ENCODE results near the gene SCART1.
"Not testable (repeated sequence)": the region's sequence is repeated elsewhere in the genome, so short reads cannot be mapped to it uniquely, and the experiment has no call there.

The SCART1 gene

DNA sequence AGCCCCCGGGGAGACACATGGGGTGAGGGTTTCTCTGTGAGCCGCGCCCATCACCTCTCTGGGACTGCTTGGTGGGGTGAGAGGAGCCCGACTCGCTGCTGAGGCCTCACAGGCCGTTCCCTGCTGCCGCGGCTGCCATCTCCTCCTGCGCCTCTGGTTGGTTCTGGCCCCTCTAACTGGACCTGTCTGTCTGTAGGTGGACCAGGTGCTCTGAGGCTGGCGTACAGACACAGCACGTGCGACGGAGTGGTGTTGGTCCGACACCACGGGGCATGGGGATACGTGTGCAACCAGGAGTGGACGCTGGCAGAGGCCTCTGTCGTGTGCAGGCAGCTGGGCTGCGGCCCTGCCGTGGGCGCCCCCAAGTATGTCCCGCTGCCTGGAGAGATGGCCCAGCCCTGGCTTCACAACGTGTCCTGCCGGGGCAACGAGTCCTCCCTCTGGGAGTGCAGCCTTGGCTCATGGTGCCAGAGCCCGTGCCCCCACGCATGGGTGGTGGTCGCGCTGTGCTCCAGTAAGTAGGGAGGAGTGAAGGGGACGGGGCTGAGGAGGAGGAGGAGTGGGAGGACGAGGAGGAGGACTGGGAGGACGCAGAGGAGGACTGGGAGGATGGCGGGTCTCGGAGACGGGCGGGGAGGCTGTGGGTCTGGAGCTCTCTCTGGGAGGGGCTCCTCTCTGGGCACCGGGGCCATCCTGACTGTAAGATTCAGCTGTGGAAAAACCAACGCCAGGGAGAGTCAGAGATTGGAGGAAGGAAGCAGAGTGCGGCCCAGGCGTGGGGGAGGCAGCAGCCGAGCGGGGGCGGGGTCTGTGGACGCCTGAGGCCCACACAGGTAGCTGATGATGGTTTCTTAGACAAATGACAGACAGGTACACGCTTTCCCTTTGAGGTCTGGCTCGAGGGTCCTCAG is 2.6 kb downstream of the SCART1 start:
- DNase-seq = no peak

GRCh38 chr10:133457100-133457841 is 3.5 kb downstream of the SCART1 start:
- DNase-seq = no peak

DNA sequence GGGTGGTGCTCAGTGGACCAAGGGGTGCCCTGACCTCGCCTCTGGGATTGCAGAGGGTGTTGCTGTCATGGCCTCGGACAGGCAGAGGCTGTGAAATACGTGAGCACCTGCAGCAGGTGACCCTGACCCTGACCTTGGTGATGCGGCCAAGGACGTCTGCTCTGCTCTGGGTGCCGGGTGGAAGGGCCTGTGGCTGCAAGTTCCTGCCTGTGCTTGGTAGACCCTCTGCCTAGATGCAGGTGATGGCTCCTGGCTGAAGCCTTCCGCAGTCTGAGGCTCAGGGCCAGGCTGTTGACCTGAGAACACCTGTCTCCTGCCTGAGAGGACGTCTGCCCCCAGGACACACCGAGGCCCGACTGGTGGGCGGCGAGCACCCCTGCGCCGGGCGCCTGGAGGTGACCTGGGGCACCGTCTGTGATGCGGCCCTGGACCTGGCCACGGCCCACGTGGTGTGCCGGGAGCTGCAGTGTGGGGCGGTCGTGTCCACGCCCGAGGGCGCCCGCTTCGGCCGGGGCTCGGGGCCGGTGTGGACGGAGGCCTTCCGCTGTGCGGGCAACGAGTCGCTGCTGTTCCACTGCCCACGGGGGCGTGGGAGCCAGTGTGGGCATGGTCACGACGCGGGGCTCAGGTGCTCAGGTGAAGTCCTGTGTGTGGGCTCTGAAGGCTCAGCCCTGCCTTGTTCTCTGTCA is 4.4 kb downstream of the SCART1 start:
- DNase-seq = no peak

DNA sequence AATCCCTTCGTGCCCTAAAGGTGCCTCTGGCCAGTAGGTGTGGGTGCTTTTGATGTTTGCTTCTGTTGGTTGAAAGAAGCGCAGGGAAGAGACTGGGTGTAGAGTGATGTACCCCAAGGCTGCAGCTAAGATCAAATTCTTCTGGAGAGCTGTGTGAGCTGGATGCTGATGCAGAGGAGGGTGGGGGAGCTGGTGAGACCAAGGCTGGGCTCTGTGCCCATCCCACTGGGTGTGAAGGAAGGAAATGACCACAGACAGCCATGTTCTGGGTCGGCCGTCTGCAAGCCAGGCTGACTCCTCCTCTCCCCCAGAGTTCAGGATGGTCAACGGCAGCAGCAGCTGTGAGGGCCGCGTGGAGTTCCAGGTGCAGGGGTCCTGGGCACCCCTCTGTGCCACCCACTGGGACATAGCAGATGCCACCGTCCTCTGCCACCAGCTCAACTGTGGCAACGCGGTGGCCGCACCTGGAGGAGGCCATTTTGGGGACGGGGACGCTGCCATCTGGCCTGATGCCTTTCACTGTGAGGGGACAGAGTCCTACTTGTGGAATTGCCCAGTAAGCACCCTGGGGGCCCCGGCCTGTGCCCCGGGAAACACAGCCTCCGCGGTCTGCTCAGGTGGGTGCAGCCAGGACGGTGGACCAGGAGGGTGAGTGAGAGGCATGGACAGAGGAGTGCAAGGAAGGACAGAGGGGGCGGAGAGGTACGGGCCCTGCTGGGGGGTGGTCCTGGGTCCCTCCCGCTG is 5.1 kb downstream of the SCART1 start:
- no peak for DNase-seq

DNA sequence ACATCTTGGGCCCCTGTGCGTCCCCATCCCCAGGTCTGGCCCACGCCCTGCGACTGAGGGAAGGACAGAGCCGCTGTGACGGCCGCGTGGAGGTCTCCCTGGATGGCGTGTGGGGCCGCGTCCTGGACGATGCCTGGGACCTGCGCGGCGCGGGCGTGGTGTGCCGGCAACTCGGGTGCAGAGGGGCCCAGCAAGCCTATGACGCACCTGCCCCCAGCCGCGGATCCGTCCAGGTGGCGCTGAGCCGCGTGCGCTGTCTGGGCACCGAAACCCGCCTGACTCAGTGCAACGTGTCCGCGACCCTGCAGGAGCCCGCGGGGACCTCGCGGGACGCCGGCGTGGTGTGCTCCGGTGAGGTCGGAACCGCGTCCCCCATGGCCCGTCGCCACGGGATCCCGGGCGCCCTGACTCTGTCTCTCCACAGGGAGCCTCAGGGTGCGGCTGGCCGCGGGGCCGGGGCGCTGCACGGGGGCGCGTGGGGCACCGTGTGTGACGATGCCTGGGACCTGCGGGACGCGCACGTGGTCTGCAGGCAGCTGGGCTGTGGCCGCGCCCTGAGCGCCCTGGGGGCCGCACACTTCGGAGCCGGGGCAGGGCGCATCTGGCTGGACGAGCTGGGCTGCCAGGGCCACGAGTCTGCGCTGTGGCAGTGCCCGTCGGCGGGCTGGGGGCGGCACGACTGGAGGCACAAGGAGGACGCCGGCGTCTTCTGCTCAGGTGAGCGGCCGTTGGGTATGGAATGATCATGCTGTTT is 5.9 kb downstream of the SCART1 start:
- DNase-seq = no peak

GRCh38 chr10:133460208-133460769 is 6.5 kb downstream of the SCART1 start:
- no peak for DNase-seq

DNA sequence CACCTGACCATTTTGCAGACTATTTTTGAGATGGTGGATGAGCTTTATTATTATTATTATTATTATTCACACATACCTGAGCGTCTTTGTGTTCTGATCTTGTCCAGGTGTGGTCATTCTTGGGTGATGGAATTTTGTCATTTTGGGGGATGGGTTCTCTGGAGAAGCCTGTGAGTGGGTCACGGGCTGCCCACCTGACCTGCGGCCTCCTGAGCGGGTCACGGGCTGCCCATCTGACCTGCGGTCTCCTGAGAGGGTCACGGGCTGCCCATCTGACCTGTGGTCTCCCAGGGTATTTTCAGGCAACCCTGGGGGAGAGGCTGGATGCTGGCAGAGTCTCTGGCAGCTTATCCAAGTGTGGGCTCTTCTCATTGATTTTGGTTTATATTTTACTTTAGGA is 7.3 kb downstream of the SCART1 start:
- DNase-seq = no peak

DNA sequence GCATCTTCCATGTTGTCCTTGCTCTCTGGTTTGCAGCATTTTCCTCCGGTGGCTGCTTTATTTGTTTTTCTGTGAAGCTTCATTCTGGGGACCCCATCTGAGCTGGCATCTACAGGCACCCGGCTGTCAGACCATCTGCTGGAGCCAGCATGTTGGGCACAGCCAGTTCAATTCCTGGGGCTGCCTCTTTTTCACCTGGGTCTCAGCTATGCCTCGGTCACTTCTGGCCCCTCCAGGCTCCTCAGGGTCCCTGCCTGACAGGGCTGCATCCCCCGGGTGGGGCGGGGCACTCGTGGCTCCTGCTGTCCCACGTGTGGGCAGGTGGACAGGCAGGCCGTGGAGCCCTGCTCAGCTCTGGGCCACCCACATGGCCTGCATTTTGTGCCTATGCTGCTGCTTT is 8.1 kb downstream of the SCART1 start:
- DNase-seq = no peak

GRCh38 chr10:133462512-133463305 is 9.0 kb downstream of the SCART1 start:
- DNase-seq = no peak

DNA sequence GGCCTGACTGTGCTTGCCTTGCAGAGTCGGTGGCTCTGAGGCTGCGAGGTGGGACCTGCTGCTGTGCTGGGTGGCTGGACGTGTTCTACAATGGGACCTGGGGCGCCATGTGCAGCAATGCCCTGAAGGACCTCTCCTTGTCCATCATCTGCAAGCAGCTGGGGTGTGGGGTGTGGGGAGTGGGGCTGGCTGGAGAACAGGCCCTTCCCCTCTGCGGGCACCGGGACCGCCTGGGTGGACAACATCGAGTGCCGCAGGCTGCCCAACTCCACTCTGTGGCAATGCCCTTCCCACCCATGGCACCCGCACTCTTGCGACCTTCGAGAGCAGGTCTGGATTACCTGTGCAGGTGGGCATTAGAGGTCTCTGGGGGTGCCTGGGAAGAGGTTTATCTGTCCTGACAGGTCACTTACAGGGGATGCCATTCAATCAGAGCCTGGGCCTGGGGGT is 10.9 kb downstream of the SCART1 start:
- DNase-seq = no peak

DNA sequence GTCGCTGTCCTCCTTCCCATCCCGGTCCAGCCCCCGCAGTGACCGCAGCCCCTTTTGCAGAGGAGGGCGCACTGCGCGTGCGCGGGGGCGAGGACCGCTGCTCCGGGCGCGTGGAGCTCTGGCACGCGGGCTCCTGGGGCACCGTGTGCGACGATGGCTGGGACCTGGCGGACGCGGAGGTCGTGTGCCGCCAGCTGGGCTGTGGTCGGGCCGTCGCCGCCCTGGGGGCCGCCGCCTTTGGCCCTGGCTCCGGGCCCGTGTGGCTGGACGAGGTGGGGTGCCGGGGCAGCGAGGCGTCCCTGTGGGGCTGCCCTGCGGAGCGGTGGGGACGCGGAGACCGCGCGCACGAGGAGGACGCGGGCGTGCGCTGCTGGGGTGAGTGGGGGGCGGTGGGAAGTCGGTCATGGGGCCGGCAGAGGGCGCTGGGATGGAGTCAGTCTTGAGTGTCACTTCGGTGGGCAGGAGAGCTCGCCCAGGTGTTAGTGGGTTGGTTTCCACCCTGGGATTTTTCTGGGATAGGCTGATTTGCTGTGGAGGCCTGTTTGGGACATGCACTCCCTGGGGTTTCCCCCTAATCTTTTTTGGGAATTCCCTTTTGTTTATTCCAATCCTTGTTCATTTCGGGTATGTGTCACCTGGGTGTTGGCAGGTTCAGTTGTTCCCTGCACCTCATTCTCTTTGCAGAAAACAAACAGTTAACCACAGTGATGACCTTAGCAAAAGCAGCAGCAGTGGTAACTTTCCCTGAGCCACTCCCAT is 11.6 kb downstream of the SCART1 start:
- DNase-seq = no peak

DNA sequence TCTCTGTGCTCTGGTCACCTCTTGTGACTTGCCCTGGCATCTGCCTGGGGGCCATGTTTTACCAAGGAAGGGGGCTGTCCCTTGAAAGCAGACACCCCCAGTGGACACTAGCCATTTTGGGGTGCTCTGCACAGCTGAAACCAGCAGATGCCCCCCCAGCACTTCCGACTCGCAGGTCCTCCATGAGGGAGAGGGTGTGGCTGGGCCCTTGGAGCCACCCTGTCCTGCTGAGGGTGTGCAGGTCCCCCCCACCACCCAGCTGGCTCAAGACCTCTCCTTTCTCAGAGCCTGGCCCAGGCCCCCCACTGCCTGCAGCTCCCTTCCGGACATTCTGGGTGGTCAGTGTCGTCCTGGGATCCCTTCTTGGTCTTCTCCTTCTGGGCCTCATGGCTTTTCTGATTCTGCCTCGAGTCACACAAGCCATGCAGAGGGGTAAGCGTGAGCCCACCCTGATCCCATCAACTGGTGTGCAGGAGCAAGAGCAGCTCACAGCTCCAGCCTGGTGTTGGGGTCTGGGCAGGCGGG is 12.3 kb downstream of the SCART1 start:
- no peak for DNase-seq

DNA sequence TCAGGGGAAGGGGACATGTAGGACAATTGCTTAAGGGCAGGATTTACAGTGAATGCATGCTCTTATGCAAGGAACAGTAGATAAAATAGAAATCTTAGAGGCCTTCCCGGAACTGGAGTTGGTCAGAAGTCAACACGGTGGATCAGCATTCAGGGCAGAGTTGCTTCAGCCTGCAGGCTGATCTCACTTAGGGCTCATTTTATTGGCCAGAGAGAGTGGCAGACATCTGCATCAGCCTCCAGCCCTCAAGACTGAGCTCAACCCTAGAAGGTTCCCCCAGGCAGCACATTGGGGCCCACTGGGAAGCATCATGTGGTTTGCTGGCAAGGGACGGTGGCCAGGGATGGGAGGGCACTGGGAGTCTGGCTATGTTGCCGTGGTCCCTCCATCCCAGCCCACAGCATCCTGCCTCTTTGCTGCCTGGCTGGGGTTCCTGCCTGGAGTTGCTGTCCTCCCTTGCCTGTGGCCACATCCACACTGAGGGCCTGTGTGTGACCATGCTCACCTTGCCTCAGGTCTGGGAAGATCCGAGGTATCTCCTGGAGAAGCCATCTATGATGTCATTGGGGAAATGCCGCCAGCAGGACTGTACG is 13.0 kb downstream of the SCART1 start:
- no peak for DNase-seq

GRCh38 chr10:133467286-133467911 is 13.7 kb downstream of the SCART1 start:
- DNase-seq = no peak

DNA sequence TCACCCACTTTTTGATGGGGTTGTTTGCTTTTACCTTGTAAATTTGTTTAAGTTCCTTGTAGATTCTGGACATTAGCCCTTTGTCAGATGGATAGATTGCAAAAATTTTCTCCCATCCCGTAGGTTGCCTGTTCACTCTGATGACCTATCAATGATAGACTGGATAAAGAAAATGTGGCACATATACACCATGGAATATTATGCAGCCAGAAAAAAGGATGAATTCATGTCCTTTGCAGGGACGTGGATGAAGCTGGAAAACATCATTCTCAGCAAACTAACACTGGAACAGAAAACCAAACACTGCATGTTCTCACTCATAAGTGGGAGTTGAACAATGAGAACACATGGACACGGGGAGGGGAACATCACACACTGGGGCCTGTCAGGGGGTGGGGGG is 15.5 kb downstream of the SCART1 start:
- not testable (repeated sequence) for DNase-seq

DNA sequence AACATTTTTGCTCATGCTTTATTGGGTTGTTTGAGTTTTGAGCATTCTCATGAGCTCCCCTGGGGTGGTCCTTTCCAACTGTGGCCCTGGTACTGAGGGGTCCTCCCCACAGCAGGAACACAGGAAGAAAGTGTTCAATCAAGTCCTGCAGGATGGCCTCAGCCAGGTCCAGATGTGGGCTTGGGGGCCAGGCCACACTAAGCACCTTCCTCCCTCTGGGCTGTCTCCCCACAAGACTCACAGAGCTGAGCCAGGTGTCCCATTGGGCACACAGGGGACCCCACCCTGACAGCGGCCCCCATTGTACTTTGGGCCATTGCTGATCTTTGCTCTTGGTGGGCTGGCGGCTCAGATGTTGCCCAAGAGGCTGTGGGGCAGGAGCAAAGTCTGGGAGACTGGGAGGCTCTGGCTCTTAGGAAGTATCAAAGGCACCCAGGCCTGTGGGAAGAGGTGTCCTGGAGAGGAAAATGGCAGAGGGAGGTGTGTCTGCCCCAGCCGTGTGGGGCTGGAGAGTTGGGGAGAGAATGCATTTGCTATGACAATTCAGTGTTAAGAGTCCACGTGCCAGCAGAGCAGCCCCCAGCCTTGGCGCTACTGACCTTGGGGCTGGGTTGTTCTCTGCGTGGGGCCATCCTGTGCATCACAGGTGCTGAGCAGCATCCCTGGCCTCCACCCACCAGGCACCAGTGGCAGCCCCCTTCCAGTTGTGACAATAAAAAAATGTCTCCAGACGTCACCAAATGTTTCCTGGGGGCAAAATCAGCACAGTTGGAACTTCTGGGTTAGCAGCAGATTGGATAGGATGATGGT is 17.8 kb downstream of the SCART1 start:
- no peak for DNase-seq

DNA sequence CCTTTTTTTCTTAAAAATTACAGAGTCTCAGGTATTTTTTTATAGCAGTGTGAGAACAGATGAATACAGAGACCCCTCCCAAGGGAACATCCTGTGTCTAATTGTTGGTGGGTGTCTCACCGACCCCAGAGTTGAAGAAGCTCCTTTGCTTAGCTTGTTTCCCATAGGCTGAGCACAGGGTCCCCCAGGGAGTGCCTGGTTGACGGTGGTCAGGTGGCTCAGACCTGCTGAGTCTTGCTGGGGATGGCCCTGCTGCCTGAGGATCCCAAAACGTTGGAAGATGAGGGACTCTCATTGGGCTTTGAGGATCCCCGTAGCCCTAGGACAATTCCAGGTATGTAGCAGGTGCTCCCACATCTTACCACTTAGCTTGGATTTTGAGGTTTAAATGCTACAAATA is 19.5 kb downstream of the SCART1 start:
- no peak for DNase-seq

DNA sequence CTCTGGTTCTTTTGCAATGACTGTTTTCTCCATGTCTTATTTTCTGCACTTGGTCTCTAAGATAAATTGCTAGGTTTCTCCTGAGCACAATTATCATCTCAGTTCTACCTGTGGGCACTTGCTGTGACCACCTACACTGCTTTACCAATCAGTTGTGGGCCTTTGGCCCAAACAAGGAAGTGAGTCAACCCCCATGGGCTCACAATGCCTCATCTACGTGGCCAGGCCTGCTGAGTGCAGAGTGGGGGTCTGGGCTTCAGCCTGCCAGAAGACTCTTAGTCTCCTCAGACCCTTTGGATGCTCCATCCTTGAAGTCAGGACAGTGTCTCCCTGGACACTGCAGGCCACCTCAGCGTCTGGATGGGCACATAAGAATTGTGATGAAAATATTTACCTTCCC is 20.3 kb downstream of the SCART1 start:
- DNase-seq = no peak
